ENCODE measurements around the gene ING5. TPM values are rescaled to one million over a fixed set of nuclear protein-coding genes. Genes with fewer than 3 reads are reported as not detected.
"Not testable (repeated sequence)": the region's sequence is repeated elsewhere in the genome, so short reads cannot be mapped to it uniquely, and the experiment has no call there.

The ING5 gene
- polyA plus RNA-seq, 3 donors from 2014 or later, result 6.9 to 7.9 (median 7.7) TPM

DNA sequence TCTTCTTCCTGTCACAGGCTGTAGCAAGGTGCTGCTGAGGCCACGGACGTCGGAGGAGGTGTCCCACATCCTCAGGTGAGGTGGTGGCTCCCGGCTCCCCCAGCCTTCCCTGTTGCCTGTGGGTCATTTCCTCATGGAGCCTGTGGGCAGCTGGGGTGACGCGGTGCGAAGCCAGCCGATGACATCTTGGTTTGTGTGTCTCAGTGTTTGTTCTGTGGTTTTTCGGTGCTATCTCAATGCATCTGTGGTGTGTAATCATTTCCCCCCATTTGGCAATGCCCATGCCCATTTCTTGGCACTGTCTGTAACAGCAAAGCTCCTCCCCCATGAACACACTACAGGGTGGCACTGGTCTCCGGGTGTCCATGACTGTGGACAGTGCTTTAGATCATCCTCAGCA, 39.2 kb downstream of the ING5 start:
- H3K4me1 Mint-ChIP-seq, result peaks cover 33% of the 10 kb centered on the region in 2 donors
- no peaks in the 10 kb centered on the region for H3K9me3 Mint-ChIP-seq
- H3K4me3 Mint-ChIP-seq, result peak overlapping the region; percentile 27 to 81 (median 55)
- peaks cover 7 to 19% (median 11%) of the 10 kb centered on the region in 3 donors for H3K36me3 Mint-ChIP-seq
- peak overlapping the region in 5 of 6 donors; percentile 17 to 87 (median 66) for H3K27ac Mint-ChIP-seq
- H3K27me3 Mint-ChIP-seq (ENCODE audit: low read depth in 3 of 3), result peaks cover 5 to 18% (median 11%) of the 10 kb centered on the region in 3 donors
- DNase-seq, result peak; percentile 61 to 68 (median 67)

DNA sequence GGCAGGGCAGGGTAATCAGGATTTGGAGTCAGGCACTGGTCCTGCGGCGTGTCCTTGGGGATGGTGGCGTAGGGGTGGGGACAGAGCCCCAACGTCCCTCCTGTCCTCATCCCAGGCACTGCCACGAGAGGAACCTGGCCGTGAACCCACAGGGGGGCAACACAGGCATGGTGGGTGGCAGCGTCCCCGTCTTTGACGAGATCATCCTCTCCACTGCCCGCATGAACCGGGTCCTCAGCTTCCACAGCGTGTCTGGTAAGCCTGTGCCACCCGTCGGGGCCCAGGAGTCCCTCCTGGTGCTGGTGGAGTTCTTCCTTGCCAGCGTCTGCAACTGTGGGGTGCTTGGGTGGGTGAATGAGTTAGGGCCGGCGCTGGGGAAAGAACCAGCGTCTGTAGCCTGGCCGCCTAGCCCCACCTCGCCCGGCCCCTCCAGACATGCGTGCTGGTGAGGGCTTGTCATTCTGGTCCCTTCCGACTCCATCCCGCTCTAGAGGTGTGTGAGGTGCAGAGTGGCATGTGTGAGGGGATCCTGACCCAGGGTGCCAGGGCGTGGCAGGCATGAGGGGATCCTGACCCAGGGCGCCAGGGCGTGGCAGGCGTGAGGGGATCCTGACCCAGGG, 40.6 kb downstream of the ING5 start:
- peaks cover 27 to 29% of the 10 kb centered on the region in 2 donors for H3K4me1 Mint-ChIP-seq
- no peaks in the 10 kb centered on the region for H3K9me3 Mint-ChIP-seq
- no peak overlapping the region for H3K4me3 Mint-ChIP-seq
- H3K27me3 Mint-ChIP-seq (ENCODE audit: low read depth in 3 of 3), result peaks cover 5 to 14% (median 9%) of the 10 kb centered on the region in 3 donors
- peak overlapping the region in 1 of 6 donors; percentile 17 for H3K27ac Mint-ChIP-seq
- no peak for DNase-seq
- H3K36me3 Mint-ChIP-seq, result peaks cover 10 to 27% (median 19%) of the 10 kb centered on the region in 3 donors

DNA sequence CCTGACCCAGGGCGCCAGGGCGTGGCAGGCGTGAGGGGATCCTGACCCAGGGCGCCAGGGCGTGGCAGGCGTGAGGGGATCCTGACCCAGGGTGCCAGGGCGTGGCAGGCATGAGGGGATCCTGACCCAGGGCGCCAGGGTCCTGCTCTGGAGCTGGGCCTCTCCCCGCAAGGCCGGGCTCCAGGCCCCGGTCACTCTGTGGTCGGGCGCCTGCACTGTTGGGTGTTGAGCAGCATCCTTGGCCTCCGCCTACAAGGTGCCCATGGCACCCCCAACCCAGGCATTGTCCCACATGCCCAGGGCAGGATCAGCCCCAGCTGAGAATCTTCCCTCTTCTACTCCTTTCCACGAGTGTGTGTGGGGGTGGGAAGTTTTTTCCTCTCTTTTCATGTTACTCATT, 41.2 kb downstream of the ING5 start:
- not testable (repeated sequence) for H3K9me3 Mint-ChIP-seq; DNase-seq; H3K27me3 Mint-ChIP-seq (ENCODE audit: low read depth in 3 of 3); H3K4me3 Mint-ChIP-seq
- H3K36me3 Mint-ChIP-seq, result peaks cover 10 to 27% (median 16%) of the 10 kb centered on the region in 3 donors
- peaks cover 27 to 29% of the 10 kb centered on the region in 2 donors for H3K4me1 Mint-ChIP-seq
- H3K27ac Mint-ChIP-seq, result peak overlapping the region in 1 of 6 donors; percentile 29

DNA sequence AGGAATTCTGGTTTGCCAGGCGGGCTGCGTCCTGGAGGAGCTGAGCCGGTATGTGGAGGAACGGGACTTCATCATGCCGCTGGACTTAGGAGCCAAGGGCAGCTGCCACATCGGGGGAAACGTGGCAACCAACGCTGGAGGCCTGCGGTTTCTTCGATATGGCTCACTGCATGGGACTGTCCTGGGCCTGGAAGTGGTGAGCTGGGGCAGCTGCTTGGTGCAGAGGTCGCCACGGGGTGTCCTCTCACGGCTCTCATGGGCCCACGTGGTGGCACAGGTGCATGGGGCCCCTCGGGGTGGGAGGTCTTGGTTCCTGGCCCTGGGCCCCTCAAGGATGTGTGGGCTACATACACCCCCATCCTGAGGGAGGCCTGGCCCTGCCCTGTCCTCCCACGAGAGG, 41.8 kb downstream of the ING5 start:
- no peak for DNase-seq
- no peak overlapping the region for H3K4me3 Mint-ChIP-seq
- no peaks in the 10 kb centered on the region for H3K9me3 Mint-ChIP-seq
- H3K4me1 Mint-ChIP-seq, result peaks cover 27 to 29% of the 10 kb centered on the region in 2 donors
- H3K27me3 Mint-ChIP-seq (ENCODE audit: low read depth in 3 of 3), result peaks cover 5 to 9% (median 7%) of the 10 kb centered on the region in 3 donors
- peaks cover 10 to 26% (median 16%) of the 10 kb centered on the region in 3 donors for H3K36me3 Mint-ChIP-seq
- peak overlapping the region in 2 of 6 donors; percentile 8 to 29 for H3K27ac Mint-ChIP-seq

DNA sequence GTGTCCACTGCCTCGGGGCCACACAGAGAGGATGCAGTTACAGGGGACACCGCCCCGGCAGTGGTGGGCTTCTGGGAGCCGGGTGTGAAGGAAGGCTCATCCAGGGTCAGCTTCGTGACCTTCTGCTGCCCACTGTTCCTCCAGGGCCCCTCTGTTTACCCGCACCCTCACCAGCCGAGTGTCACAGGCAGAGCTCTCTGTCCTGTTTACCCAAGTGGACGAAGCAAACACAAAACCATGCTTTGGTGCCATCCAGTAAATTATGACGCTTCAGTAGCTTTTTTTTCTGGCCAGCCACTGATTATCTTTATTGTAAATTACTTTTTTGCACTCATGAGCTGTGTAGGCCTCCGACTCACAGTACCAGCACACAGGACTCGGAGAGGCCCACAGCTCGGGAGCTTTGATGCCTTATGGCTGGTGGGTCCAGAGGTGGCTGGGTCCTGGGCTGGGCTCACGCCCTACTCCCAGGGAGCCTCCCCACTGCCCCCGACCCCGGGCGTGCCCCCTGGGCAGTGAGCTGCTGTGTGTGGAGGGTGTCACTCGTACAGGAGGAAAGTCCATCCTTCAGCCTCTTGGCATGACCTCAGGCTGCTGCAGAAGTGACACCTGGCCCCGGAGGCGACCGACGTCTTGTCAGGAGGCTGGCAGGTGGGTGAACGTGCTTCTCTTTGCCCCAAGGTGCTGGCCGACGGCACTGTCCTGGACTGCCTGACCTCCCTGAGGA, 42.4 kb downstream of the ING5 start:
- Mint-ChIP-seq H3K27me3 (ENCODE audit: low read depth in 3 of 3) (peaks cover 5 to 6% (median 5%) of the 10 kb centered on the region in 3 donors), H3K36me3 (peaks cover 10 to 28% (median 18%) of the 10 kb centered on the region in 3 donors), H3K9me3 (no peaks in the 10 kb centered on the region), H3K4me3 (no peak overlapping the region), H3K27ac (no peak overlapping the region), H3K4me1 (peaks cover 27 to 29% of the 10 kb centered on the region in 2 donors)
- DNase-seq, result no peak

DNA sequence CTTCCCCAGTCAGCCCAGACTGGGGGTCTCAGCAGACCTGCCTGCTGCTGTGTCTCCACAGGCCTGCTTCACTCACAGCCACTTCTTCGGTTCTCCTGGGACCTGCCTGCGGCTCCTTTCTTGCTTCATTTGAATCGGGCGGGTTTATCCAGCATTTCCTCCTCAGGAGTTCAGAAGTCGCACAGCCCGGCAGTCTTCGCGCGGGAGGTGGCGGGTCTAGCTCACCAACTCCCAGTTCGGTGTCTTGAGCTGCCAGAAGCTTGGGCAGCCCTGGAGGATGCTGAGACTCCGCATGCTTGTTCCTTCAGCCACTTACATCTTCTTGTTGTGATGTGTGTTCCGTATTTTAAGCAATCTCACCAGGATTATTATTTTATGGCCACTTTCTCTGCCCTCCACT, 43.4 kb downstream of the ING5 start:
- Mint-ChIP-seq H3K36me3 (peaks cover 10 to 34% (median 20%) of the 10 kb centered on the region in 3 donors), H3K27me3 (ENCODE audit: low read depth in 3 of 3) (peaks cover 0 to 5% (median 4%) of the 10 kb centered on the region in 3 donors), H3K4me3 (no peak overlapping the region), H3K4me1 (peaks cover 16 to 19% of the 10 kb centered on the region in 2 donors), H3K9me3 (no peaks in the 10 kb centered on the region), H3K27ac (no peak overlapping the region)
- no peak for DNase-seq

DNA sequence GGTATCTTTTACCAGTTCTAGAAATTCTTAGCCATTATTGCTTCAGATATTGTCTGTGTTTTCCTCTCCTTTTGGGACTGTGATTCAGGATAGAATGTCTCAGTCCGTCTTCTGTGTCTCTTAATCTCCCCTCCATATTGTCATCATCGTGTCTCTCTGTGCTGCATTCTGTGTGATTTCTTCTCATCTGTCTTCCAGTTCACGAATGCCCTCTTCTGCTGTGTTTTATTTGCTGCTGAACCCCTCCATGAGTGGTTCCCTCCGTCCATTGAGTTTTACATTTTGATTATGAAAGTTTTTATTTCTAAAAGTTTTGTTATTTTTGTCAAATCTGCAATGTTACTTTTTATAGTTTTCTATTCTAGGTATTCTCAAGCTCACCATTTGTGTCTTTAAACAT, 44.2 kb downstream of the ING5 start:
- Mint-ChIP-seq H3K27ac (peak overlapping the region in 1 of 6 donors; percentile 4), H3K27me3 (ENCODE audit: low read depth in 3 of 3) (peaks cover 0 to 5% (median 2%) of the 10 kb centered on the region in 3 donors), H3K4me3 (no peak overlapping the region), H3K9me3 (no peaks in the 10 kb centered on the region), H3K36me3 (peaks cover 10 to 35% (median 20%) of the 10 kb centered on the region in 3 donors), H3K4me1 (peaks cover 9 to 11% of the 10 kb centered on the region in 2 donors)
- DNase-seq, result no peak

- no peak for DNase-seq
- Mint-ChIP-seq H3K27me3 (ENCODE audit: low read depth in 3 of 3) (peaks cover 0 to 1% (median 0%) of the 10 kb centered on the region in 3 donors), H3K27ac (peak overlapping the region in 1 of 6 donors; percentile 30), H3K4me3 (no peak overlapping the region), H3K36me3 (peaks cover 12 to 42% (median 22%) of the 10 kb centered on the region in 3 donors), H3K9me3 (no peaks in the 10 kb centered on the region), H3K4me1 (no peaks in the 10 kb centered on the region)
These were observed 46.8 kb downstream of the ING5 start for GRCh38 chr2:241748468-241749256.

GRCh38 chr2:241750076-241750840, 48.4 kb downstream of the ING5 start:
- Mint-ChIP-seq H3K36me3 (peaks cover 16 to 41% (median 28%) of the 10 kb centered on the region in 3 donors), H3K27me3 (ENCODE audit: low read depth in 3 of 3) (peaks cover 0 to 1% (median 0%) of the 10 kb centered on the region in 3 donors), H3K4me1 (no peaks in the 10 kb centered on the region), H3K27ac (no peak overlapping the region), H3K4me3 (no peak overlapping the region), H3K9me3 (no peaks in the 10 kb centered on the region)
- DNase-seq, result no peak

GRCh38 chr2:241751152-241751551, 49.3 kb downstream of the ING5 start:
- Mint-ChIP-seq H3K9me3 (no peaks in the 10 kb centered on the region), H3K4me3 (no peak overlapping the region), H3K27me3 (ENCODE audit: low read depth in 3 of 3) (peaks cover 0 to 1% (median 0%) of the 10 kb centered on the region in 3 donors), H3K36me3 (peaks cover 8 to 32% (median 19%) of the 10 kb centered on the region in 3 donors), H3K4me1 (no peaks in the 10 kb centered on the region), H3K27ac (no peak overlapping the region)
- no peak for DNase-seq

DNA sequence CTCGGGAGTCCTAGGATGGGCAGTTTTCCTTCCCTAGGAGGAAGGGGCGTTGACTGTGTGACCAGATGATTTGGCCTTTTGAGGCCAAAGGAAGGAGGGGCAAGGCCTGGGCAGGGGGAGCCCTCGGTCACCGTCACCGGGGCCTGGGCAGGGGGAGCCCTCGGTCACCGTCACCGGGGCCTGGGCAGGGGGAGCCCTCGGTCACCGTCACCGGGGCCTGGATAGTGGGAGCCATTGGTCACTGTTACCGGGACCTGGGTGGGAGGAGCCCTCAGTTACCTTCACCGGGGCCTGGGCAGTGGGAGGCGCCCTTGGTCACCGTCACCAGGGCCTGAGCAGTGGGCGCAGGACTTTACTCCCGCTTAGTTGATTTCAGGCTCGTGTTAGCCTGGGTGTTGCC, 49.9 kb downstream of the ING5 start:
- peaks cover 0 to 1% (median under 1%) of the 10 kb centered on the region in 3 donors for H3K27me3 Mint-ChIP-seq (ENCODE audit: low read depth in 3 of 3)
- no peak overlapping the region for H3K4me3 Mint-ChIP-seq
- DNase-seq, result no peak
- peaks cover 7 to 31% (median 17%) of the 10 kb centered on the region in 3 donors for H3K36me3 Mint-ChIP-seq
- no peaks in the 10 kb centered on the region for H3K9me3 Mint-ChIP-seq
- no peaks in the 10 kb centered on the region for H3K4me1 Mint-ChIP-seq
- no peak overlapping the region for H3K27ac Mint-ChIP-seq

GRCh38 chr2:241752253-241752652, 50.4 kb downstream of the ING5 start:
- H3K4me3 Mint-ChIP-seq, result no peak overlapping the region
- no peak for DNase-seq
- peaks cover 0 to 5% (median 1%) of the 10 kb centered on the region in 3 donors for H3K27me3 Mint-ChIP-seq (ENCODE audit: low read depth in 3 of 3)
- H3K9me3 Mint-ChIP-seq, result no peaks in the 10 kb centered on the region
- peaks cover 11 to 32% (median 18%) of the 10 kb centered on the region in 3 donors for H3K36me3 Mint-ChIP-seq
- H3K4me1 Mint-ChIP-seq, result no peaks in the 10 kb centered on the region
- H3K27ac Mint-ChIP-seq, result no peak overlapping the region

DNA sequence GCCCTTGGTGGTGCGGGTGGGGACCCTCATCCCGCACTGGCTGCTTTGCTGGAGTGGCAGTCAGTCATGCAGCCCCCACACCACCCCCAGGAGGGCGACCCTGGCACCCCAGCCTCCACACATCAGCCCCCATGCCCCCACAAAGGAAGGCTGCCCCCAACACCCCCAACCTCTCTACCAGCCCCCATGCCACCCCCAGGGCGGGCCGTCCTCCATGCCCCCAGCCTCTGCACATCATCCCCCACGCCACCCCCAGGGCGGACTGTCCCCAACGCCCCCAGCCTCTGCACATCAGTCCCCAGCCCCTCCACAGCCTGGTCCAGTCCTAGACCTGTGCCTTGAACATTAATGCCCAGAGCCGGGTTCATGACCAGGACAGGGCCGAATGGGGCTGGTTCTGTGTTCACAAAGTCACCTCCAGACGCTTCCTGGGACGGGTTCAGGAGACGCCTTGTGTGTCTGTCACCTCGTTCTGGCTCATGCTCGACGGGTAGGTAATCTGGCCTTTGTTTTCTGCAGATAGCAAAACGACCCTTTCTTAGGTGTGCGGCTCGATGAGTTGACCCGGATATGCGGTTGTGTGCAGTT, 50.9 kb downstream of the ING5 start:
- no peaks in the 10 kb centered on the region for H3K9me3 Mint-ChIP-seq
- no peaks in the 10 kb centered on the region for H3K4me1 Mint-ChIP-seq
- H3K27me3 Mint-ChIP-seq (ENCODE audit: low read depth in 3 of 3), result peaks cover 0 to 5% (median 1%) of the 10 kb centered on the region in 3 donors
- DNase-seq, result no peak
- H3K36me3 Mint-ChIP-seq, result peaks cover 11 to 34% (median 18%) of the 10 kb centered on the region in 3 donors
- H3K4me3 Mint-ChIP-seq, result no peak overlapping the region
- H3K27ac Mint-ChIP-seq, result no peak overlapping the region
